ENCODE data around the gene ZNF644. TPM values are rescaled to one million over a fixed set of nuclear protein-coding genes. Genes with fewer than 3 reads are reported as not detected.
"Not testable (repeated sequence)": the region's sequence is repeated elsewhere in the genome, so short reads cannot be mapped to it uniquely, and the experiment has no call there.

ZNF644 gene
- total and polyA plus RNA-seq, 4 donors, result 12.0 to 82.3 (median 40.0) TPM

DNA sequence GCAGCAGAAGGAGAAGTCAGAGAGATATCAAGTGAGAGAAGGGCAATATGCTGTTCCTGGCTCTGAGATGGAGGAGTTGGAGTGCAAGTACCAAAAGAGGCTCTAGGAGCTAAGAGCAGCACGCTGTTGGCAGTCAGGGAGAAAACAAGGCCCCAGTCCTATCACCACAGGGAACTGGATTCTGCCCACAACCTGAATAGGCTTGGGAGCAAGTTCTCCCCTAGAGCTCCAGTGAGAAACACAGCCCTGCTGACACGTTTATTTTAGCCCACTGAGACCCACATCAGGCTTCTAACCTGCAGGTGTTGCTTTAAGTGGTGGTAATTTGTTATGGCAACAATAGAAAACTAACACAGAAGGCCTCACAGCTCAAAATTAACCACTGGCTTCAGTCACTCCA lies 31.8 kb upstream of the ZNF644 start:
- Histone ChIP-seq H3K9me3 (ENCODE audit: control insufficient read depth, low read length) (no peaks in the 10 kb centered on the region), H3K36me3 (ENCODE audit: control insufficient read depth in 1 of 2, insufficient read depth in 2 of 2, low read length in 1 of 2) (no peaks in the 10 kb centered on the region), H3K27ac (ENCODE audit: low read depth in 1 of 2, low read length in 2 of 2) (no peak overlapping the region), H3K27me3 (ENCODE audit: control insufficient read depth in 1 of 2, insufficient read depth in 2 of 2, low read length in 1 of 2) (peaks cover 0 to 3% of the 10 kb centered on the region in 2 donors), H3K4me3 (ENCODE audit: low read length in 2 of 2) (no peak overlapping the region), H3K4me1 (ENCODE audit: control insufficient read depth in 1 of 2, insufficient read depth in 2 of 2, low read length in 2 of 2) (no peaks in the 10 kb centered on the region)
- ATAC-seq (ENCODE audit: low FRiP score) (no peak), DNase-seq (no peak)
- WGBS, 2 donors, result 25 to 49% methylated on average over 2 of the region's 2 CpGs
- intact Hi-C loops (cut with DNase I), result no loop called here

- WGBS, 2 donors, result 66 to 75% methylated on average over 2 of the region's 2 CpGs
- H3K4me3 ChIP-seq (ENCODE audit: low read length in 2 of 2); H3K9me3 ChIP-seq (ENCODE audit: control insufficient read depth, low read length); H3K27me3 ChIP-seq (ENCODE audit: control insufficient read depth in 1 of 2, insufficient read depth in 2 of 2, low read length in 1 of 2); H3K4me1 ChIP-seq (ENCODE audit: control insufficient read depth in 1 of 2, insufficient read depth in 2 of 2, low read length in 2 of 2); intact Hi-C loops (cut with DNase I); DNase-seq; H3K36me3 ChIP-seq (ENCODE audit: control insufficient read depth in 1 of 2, insufficient read depth in 2 of 2, low read length in 1 of 2); ATAC-seq (ENCODE audit: low FRiP score); H3K27ac ChIP-seq (ENCODE audit: low read depth in 1 of 2, low read length in 2 of 2): not testable (repeated sequence)
These were observed 27.7 kb upstream of the ZNF644 start for GRCh38 chr1:91049551-91049950.

DNA sequence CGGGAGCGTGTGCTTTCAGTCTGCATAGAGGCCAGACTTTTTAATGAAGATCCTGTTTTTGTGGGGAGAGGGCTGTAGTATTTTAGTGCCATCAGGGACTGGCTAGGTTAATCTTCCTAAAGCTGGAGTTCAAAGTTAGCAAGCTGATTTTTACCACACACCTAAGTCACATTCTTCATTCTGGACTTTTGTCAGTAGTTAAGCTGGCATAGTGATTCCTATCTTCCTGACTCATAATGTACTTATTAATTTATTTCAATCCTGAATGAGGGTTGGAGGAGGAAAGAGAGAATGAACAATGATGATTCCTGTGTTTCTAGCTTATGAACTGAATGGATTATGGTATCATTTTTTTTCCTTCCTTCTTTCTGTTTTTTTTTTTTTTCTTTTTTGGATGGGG lies 24.9 kb upstream of the ZNF644 start:
- H3K27me3 ChIP-seq (ENCODE audit: control insufficient read depth in 1 of 2, insufficient read depth in 2 of 2, low read length in 1 of 2), result no peaks in the 10 kb centered on the region
- DNase-seq, result no peak
- no peaks in the 10 kb centered on the region for H3K4me1 ChIP-seq (ENCODE audit: control insufficient read depth in 1 of 2, insufficient read depth in 2 of 2, low read length in 2 of 2)
- H3K27ac ChIP-seq (ENCODE audit: low read depth in 1 of 2, low read length in 2 of 2), result no peak overlapping the region
- intact Hi-C loops (cut with DNase I), result no loop called here
- no peaks in the 10 kb centered on the region for H3K36me3 ChIP-seq (ENCODE audit: control insufficient read depth in 1 of 2, insufficient read depth in 2 of 2, low read length in 1 of 2)
- no peak overlapping the region for H3K4me3 ChIP-seq (ENCODE audit: low read length in 2 of 2)
- 64 to 70% methylated on average over 2 of the region's 2 CpGs for WGBS, 2 donors
- peaks cover 6% of the 10 kb centered on the region for H3K9me3 ChIP-seq (ENCODE audit: control insufficient read depth, low read length)
- no peak for ATAC-seq (ENCODE audit: low FRiP score)

- Histone ChIP-seq H3K9me3 (ENCODE audit: control insufficient read depth, low read length) (peaks cover 8% of the 10 kb centered on the region), H3K36me3 (ENCODE audit: control insufficient read depth in 1 of 2, insufficient read depth in 2 of 2, low read length in 1 of 2) (no peaks in the 10 kb centered on the region), H3K4me1 (ENCODE audit: control insufficient read depth in 1 of 2, insufficient read depth in 2 of 2, low read length in 2 of 2) (no peaks in the 10 kb centered on the region), H3K27ac (ENCODE audit: low read depth in 1 of 2, low read length in 2 of 2) (no peak overlapping the region), H3K27me3 (ENCODE audit: control insufficient read depth in 1 of 2, insufficient read depth in 2 of 2, low read length in 1 of 2) (no peaks in the 10 kb centered on the region), H3K4me3 (ENCODE audit: low read length in 2 of 2) (no peak overlapping the region)
- intact Hi-C loops (cut with DNase I), result no loop called here
- DNase-seq (no peak), ATAC-seq (ENCODE audit: low FRiP score) (no peak)
- WGBS, 2 donors, result 83 to 85% methylated on average over 1 of the region's 1 CpG
These were observed 23.4 kb upstream of the ZNF644 start for GRCh38 chr1:91045284-91045683.

GRCh38 chr1:91044776-91045175 lies 22.9 kb upstream of the ZNF644 start:
- H3K4me1 ChIP-seq (ENCODE audit: control insufficient read depth in 1 of 2, insufficient read depth in 2 of 2, low read length in 2 of 2); H3K27ac ChIP-seq (ENCODE audit: low read depth in 1 of 2, low read length in 2 of 2); H3K4me3 ChIP-seq (ENCODE audit: low read length in 2 of 2); ATAC-seq (ENCODE audit: low FRiP score); DNase-seq; H3K9me3 ChIP-seq (ENCODE audit: control insufficient read depth, low read length); H3K27me3 ChIP-seq (ENCODE audit: control insufficient read depth in 1 of 2, insufficient read depth in 2 of 2, low read length in 1 of 2); H3K36me3 ChIP-seq (ENCODE audit: control insufficient read depth in 1 of 2, insufficient read depth in 2 of 2, low read length in 1 of 2); intact Hi-C loops (cut with DNase I): not testable (repeated sequence)
- 71 to 83% methylated on average over 2 of the region's 2 CpGs for WGBS, 2 donors

DNA sequence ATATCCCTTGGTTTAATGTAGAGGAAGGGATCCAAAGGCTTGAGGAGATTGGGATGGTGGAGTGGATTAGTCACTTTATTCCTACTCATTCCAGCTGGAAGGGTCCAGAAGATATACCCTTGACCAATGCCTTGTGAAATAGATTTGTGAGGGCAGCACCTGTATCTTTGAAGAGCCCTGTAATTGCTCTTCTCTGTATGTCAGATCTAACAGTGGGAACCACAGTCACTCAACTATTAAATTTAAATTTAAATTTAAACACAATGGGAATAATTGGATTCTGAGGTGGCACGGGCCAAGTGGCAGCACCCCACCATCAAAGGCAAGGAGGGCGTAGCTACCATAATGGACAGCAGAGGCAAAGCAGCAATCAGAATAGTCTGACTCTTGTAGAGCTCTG lies 20.5 kb upstream of the ZNF644 start:
- 68 to 74% methylated on average over 2 of the region's 2 CpGs for WGBS, 2 donors
- H3K36me3 ChIP-seq (ENCODE audit: control insufficient read depth in 1 of 2, insufficient read depth in 2 of 2, low read length in 1 of 2); H3K4me3 ChIP-seq (ENCODE audit: low read length in 2 of 2); H3K9me3 ChIP-seq (ENCODE audit: control insufficient read depth, low read length); H3K4me1 ChIP-seq (ENCODE audit: control insufficient read depth in 1 of 2, insufficient read depth in 2 of 2, low read length in 2 of 2); DNase-seq; H3K27me3 ChIP-seq (ENCODE audit: control insufficient read depth in 1 of 2, insufficient read depth in 2 of 2, low read length in 1 of 2); intact Hi-C loops (cut with DNase I); H3K27ac ChIP-seq (ENCODE audit: low read depth in 1 of 2, low read length in 2 of 2); ATAC-seq (ENCODE audit: low FRiP score): not testable (repeated sequence)

GRCh38 chr1:91038582-91038981 lies 16.7 kb upstream of the ZNF644 start:
- DNase-seq, result no peak
- WGBS, 2 donors, result 87 to 88% methylated on average over 5 of the region's 5 CpGs
- H3K27me3 ChIP-seq (ENCODE audit: control insufficient read depth in 1 of 2, insufficient read depth in 2 of 2, low read length in 1 of 2), result no peaks in the 10 kb centered on the region
- H3K4me3 ChIP-seq (ENCODE audit: low read length in 2 of 2), result no peak overlapping the region
- H3K9me3 ChIP-seq (ENCODE audit: control insufficient read depth, low read length), result peaks cover 8% of the 10 kb centered on the region
- intact Hi-C loops (cut with DNase I), result no loop called here
- ATAC-seq (ENCODE audit: low FRiP score), result no peak
- H3K27ac ChIP-seq (ENCODE audit: low read depth in 1 of 2, low read length in 2 of 2), result no peak overlapping the region
- no peaks in the 10 kb centered on the region for H3K36me3 ChIP-seq (ENCODE audit: control insufficient read depth in 1 of 2, insufficient read depth in 2 of 2, low read length in 1 of 2)
- peaks cover 0 to 1% of the 10 kb centered on the region in 2 donors for H3K4me1 ChIP-seq (ENCODE audit: control insufficient read depth in 1 of 2, insufficient read depth in 2 of 2, low read length in 2 of 2)

GRCh38 chr1:91036894-91037829 lies 15.3 kb upstream of the ZNF644 start:
- peaks cover 2% of the 10 kb centered on the region for H3K9me3 ChIP-seq (ENCODE audit: control insufficient read depth, low read length)
- H3K27me3 ChIP-seq (ENCODE audit: control insufficient read depth in 1 of 2, insufficient read depth in 2 of 2, low read length in 1 of 2), result no peaks in the 10 kb centered on the region
- H3K27ac ChIP-seq (ENCODE audit: low read depth in 1 of 2, low read length in 2 of 2), result no peak overlapping the region
- H3K4me3 ChIP-seq (ENCODE audit: low read length in 2 of 2), result no peak overlapping the region
- no peak for ATAC-seq (ENCODE audit: low FRiP score)
- H3K36me3 ChIP-seq (ENCODE audit: control insufficient read depth in 1 of 2, insufficient read depth in 2 of 2, low read length in 1 of 2), result no peaks in the 10 kb centered on the region
- no peak for DNase-seq
- WGBS, 2 donors, result 74 to 82% methylated on average over 4 of the region's 4 CpGs
- H3K4me1 ChIP-seq (ENCODE audit: control insufficient read depth in 1 of 2, insufficient read depth in 2 of 2, low read length in 2 of 2), result peaks cover 0 to 1% of the 10 kb centered on the region in 2 donors
- intact Hi-C loops (cut with DNase I), result no loop called here

- Histone ChIP-seq H3K4me1 (ENCODE audit: control insufficient read depth in 1 of 2, insufficient read depth in 2 of 2, low read length in 2 of 2) (peaks cover 0 to 1% of the 10 kb centered on the region in 2 donors), H3K9me3 (ENCODE audit: control insufficient read depth, low read length) (peaks cover 1% of the 10 kb centered on the region), H3K27ac (ENCODE audit: low read depth in 1 of 2, low read length in 2 of 2) (no peak overlapping the region), H3K4me3 (ENCODE audit: low read length in 2 of 2) (no peak overlapping the region), H3K36me3 (ENCODE audit: control insufficient read depth in 1 of 2, insufficient read depth in 2 of 2, low read length in 1 of 2) (no peaks in the 10 kb centered on the region), H3K27me3 (ENCODE audit: control insufficient read depth in 1 of 2, insufficient read depth in 2 of 2, low read length in 1 of 2) (no peaks in the 10 kb centered on the region)
- intact Hi-C loops (cut with DNase I), result no loop called here
- DNase-seq (no peak), ATAC-seq (ENCODE audit: low FRiP score) (no peak)
These were observed 10.5 kb upstream of the ZNF644 start for GRCh38 chr1:91032349-91032748.

Measured in aorta (tissue), 5 donors.